ENCODE measurements around the gene COL5A1. TPM values are rescaled to one million over a fixed set of nuclear protein-coding genes. Genes with fewer than 3 reads are reported as not detected.
A peak's percentile ranks its signal among the peaks of the same experiment; 100 is the strongest.

The COL5A1 gene
- total and polyA plus RNA-seq, 11 donors = 7.6 to 91.3 (median 13.4) TPM

DNA sequence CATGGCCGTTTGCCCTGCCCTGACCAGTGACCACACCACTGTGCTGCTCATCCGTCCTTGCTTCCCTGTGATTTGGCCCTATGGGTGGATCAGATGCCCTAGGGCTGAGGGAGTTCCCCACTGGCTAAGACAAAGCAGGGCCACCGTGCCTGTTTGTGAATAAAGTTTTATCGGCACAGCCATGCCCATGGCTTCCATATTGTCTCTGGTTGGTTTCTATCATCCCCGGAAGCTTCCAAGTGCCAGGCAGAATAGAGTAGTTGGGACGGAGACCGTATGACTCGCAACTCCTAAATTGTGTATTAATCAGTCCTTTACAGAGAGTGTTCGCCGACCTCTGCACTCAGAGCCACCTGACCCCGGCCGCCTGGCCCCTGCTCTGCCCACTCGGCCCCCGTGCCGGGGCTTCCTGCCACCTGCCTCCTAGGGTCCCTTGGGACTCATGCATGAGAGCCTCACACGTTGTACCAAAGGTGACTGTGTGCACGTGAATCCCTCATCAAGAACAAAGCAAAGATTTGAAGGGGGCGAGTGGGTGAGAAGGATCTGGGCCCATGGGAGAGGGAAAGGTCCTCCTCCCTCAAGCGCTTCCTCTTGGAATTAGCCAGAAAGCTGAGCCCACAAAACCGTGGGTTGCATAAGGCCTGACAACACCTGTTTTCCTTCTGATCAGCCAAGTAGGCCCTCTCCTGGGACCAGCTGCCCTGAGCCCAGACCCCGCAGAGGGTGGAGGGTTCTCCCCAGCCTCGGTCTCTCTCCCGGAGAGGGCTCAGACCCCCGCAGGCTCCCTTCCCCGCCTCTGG is 227.3 kb downstream of the COL5A1 start:
- DNase-seq (no peak), ATAC-seq (no peak)
- no peaks in the 10 kb centered on the region for H3K27me3 ChIP-seq
- no peak overlapping the region for H3K4me3 ChIP-seq
- no peak for TF ChIP-seq POLR2A (IDR thresholded peaks at IDR 0.05)
- TF ChIP-seq, protein P1, sequence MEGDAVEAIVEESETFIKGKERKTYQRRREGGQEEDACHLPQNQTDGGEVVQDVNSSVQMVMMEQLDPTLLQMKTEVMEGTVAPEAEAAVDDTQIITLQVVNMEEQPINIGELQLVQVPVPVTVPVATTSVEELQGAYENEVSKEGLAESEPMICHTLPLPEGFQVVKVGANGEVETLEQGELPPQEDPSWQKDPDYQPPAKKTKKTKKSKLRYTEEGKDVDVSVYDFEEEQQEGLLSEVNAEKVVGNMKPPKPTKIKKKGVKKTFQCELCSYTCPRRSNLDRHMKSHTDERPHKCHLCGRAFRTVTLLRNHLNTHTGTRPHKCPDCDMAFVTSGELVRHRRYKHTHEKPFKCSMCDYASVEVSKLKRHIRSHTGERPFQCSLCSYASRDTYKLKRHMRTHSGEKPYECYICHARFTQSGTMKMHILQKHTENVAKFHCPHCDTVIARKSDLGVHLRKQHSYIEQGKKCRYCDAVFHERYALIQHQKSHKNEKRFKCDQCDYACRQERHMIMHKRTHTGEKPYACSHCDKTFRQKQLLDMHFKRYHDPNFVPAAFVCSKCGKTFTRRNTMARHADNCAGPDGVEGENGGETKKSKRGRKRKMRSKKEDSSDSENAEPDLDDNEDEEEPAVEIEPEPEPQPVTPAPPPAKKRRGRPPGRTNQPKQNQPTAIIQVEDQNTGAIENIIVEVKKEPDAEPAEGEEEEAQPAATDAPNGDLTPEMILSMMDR (IDR thresholded peaks at IDR 0.05) = no peak
- intact Hi-C loops (cut with DNase I) = no loop called here
- H3K9me3 ChIP-seq = peaks cover 0 to 5% (median 0%) of the 10 kb centered on the region in 12 donors
- H3K36me3 ChIP-seq = no peaks in the 10 kb centered on the region
- H3K27ac ChIP-seq = no peak overlapping the region
- H3K4me1 ChIP-seq = peaks cover 0 to 22% (median 8%) of the 10 kb centered on the region in 12 donors
- WGBS, 4 donors = 81 to 89% (median 88%) methylated on average over 23 to 25 of the region's 25 CpGs

DNA sequence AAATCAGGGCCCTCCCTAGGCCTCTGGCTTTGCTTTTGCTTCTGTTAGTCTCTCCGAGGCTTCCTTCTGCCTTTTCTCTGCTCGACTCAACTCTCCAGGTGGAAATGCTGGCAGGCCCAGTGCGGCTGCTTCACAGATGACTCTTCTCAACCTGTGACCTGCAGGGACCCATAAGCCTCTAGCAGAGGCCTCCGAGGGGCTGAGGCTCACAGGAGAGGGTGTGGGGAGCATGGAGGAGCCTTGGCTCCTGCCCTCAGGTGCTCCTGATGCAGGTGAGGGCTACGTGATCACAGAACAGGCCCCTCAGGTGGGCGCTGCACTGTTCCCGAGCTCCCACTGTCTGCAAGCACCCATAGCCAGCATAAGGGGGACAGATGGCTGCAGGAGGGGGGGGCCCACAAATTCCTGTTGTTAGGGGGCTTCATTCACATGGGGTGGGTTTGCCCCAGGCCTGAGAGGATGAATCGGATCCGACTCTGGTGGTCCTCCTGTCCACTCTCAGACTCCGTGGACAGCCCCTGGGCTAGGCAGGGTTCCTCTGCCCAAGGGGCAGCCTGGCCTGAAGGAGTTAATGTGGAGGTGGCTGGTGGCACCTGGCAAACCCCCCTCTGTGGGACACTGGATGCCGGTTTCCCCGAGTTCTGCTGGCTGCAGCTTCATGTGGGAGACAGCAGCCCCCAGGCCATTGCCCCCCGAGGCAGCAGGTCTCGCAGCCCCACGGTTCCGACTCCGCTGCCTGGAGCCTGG is 228.1 kb downstream of the COL5A1 start:
- intact Hi-C loops (cut with DNase I) = no loop called here
- DNase-seq (no peak), ATAC-seq (no peak)
- Histone ChIP-seq H3K9me3 (peaks cover 0 to 11% (median 0%) of the 10 kb centered on the region in 12 donors), H3K27ac (no peak overlapping the region), H3K4me3 (no peak overlapping the region), H3K36me3 (no peaks in the 10 kb centered on the region), H3K4me1 (peaks cover 0 to 17% (median 5%) of the 10 kb centered on the region in 12 donors), H3K27me3 (no peaks in the 10 kb centered on the region)
- TF ChIP-seq POLR2A (IDR thresholded peaks at IDR 0.05) = no peak
- TF ChIP-seq, protein P1 (IDR thresholded peaks at IDR 0.05) = no peak
- WGBS, 4 donors = 86 to 91% (median 89%) methylated on average over 11 to 17 of the region's 17 CpGs

DNA sequence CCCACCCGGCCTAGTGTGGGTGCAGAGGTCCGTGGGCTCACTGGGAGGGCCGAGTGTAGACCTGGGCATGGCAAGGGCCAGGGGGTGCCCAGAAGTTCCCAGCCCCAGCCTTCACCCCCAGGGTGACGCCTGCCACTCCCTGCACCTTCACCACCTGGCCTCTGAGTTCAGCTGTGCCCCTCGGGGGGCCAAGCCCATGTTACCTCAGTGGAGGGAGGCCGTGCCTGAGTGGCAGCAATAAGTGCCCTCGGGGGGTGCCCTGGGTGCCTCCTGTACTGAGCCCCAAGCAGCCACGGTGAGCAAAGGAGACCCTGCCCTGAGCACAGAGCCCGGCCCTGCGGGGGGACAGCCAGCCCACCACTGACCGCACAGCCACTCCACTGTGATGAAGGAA is 228.7 kb downstream of the COL5A1 start:
- TF ChIP-seq POLR2A (IDR thresholded peaks at IDR 0.05) = no peak
- ATAC-seq = peak in 1 of 4 donors; percentile 23
- H3K27me3 ChIP-seq = no peaks in the 10 kb centered on the region
- peaks cover 0 to 11% (median 0%) of the 10 kb centered on the region in 12 donors for H3K9me3 ChIP-seq
- H3K27ac ChIP-seq = no peak overlapping the region
- intact Hi-C loops (cut with DNase I) = no loop called here
- WGBS, 4 donors = 83 to 90% (median 89%) methylated on average over 5 to 11 of the region's 11 CpGs
- no peaks in the 10 kb centered on the region for H3K36me3 ChIP-seq
- no peak overlapping the region for H3K4me3 ChIP-seq
- DNase-seq = no peak
- peaks cover 0 to 17% (median 5%) of the 10 kb centered on the region in 12 donors for H3K4me1 ChIP-seq

DNA sequence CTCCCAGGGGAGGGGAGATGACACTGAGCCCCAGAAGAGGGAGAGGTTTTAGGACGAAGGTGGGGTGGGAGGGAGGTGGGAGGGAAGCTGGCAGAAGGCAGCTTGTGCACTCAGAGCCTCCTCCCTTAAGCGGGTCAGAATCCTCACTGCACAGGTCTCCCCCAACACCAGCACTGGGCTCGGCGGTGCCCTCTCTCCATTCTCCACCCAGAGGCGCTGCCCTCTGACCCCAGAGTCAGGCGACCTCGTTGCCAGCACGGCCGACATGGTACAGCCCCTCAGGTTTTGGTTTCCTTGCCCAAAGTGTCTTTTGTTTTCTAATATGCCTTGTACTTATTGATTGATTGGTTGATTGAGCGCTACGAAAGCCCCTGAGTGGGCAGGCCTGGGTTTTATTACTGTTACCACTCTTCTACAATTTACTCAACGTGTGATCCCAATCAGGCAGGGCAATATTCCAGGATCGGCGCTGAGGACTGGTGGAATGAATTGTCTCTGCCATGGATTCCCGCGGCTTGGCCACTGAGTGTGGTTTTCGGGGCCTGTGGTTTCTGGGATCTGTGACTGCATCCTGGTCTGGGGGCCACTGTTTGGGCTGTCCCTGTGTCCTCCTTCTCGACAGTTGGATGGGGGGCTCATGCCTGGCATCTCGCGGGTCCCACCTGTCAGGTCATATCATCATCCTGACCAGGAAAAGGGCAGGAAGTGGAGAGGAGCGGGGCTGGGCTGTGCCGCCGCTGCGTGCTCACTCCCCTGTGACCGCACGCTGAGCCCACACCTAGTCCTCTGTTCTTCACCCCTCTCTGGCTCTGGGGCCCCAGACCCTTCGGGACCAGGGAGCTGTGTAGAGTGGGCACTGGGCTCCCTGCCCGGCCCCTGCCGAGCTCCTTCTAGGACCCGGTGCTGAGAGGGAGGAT is 229.4 kb downstream of the COL5A1 start:
- ATAC-seq (peak in 1 of 4 donors; percentile 17), DNase-seq (no peak)
- Histone ChIP-seq H3K4me3 (peak overlapping the region in 1 of 12 donors; percentile 2), H3K27ac (peak overlapping the region in 3 of 12 donors; percentile 16 to 50 (median 46)), H3K9me3 (peaks cover 0 to 11% (median 0%) of the 10 kb centered on the region in 12 donors), H3K27me3 (no peaks in the 10 kb centered on the region), H3K4me1 (peaks cover 0 to 17% (median 5%) of the 10 kb centered on the region in 12 donors), H3K36me3 (no peaks in the 10 kb centered on the region)
- intact Hi-C loops (cut with DNase I) = no loop called here
- TF ChIP-seq, protein P1 (IDR thresholded peaks at IDR 0.05) = no peak
- no peak for TF ChIP-seq POLR2A (IDR thresholded peaks at IDR 0.05)
- WGBS, 4 donors = 63 to 71% (median 67%) methylated on average over 30 of the region's 30 CpGs

Data from heart left ventricle (tissue), 16 donors.